GM23248 (cell line): ENCODE measurements around the gene SPIN4.
"Not testable (repeated sequence)": the region's sequence is repeated elsewhere in the genome, so short reads cannot be mapped to it uniquely, and the experiment has no call there.

Source experiments
- EZH2 ChIP-seq: fragments of 200-600 bp; sonication (generic); IDR thresholded peaks from 2 replicates; pipeline ENCODE4 v1.6.1; 2018; ENCODE audit warnings: antibody characterized with exemption, mild to moderate bottlenecking; ENCODE audit not compliant: insufficient read depth, poor library complexity, severe bottlenecking
- EZH2phosphoT487 ChIP-seq: fragments of 200-600 bp; sonication (generic); IDR thresholded peaks from 2 replicates; pipeline ENCODE4 v1.6.1; 2018; ENCODE audit warnings: antibody characterized with exemption, moderate library complexity, mild to moderate bottlenecking, low read depth; ENCODE audit not compliant: insufficient read depth

GRCh38 chrX:63373012-63373411, 21.9 kb upstream of the SPIN4 start:
- not testable (repeated sequence) for TF ChIP-seq EZH2, EZH2phosphoT487
